Common myeloid progenitor, CD34-positive (primary cell): ENCODE data around the gene AGAP1.

ENCODE experiments used
- CTCF ChIA-PET: fragments of 350-600 bp; sonication (Branson Sonifier 250); formaldehyde crosslinking; loops from one replicate; lab custom pipeline; 2021; ENCODE audit warnings: antibody characterized with exemption; lab: Charles Lee
- POLR2A ChIA-PET: fragments of 350-600 bp; sonication (Branson Sonifier 250); formaldehyde crosslinking; loops from one replicate; lab custom pipeline; 2021; ENCODE audit warnings: antibody characterized with exemption; lab: Charles Lee
- DNase-seq, 3 donors: peaks; one replicate each; pipeline versions ENCODE4 v3.0.0 to v3.0.0-alpha.2; 2013
- H3K27ac ChIP-seq, 2 experiments: 1 replicate in 1 of 2; 2 replicates in 1 of 2; pipeline ENCODE4 v1.7.0; 2013; ENCODE audit warnings: inconsistent platforms in 2 of 2, low read length in 2 of 2, mild to moderate bottlenecking in 2 of 2, low read depth in 1 of 2, moderate library complexity in 1 of 2; ENCODE audit not compliant: severe bottlenecking in 2 of 2, insufficient read depth in 1 of 2, poor library complexity in 1 of 2
- H3K27me3 ChIP-seq, 5 experiments: replicated peaks in 2 of 5; 1 replicate in 3 of 5; 2 replicates in 2 of 5; pipeline versions ENCODE4 v1.6.1 to v1.7.0; 2013; ENCODE audit warnings: low read length in 4 of 5, mild to moderate bottlenecking in 2 of 5, moderate library complexity in 2 of 5, inconsistent platforms in 1 of 5; ENCODE audit not compliant: insufficient read depth in 5 of 5, control insufficient read depth in 4 of 5
- H3K36me3 ChIP-seq, 4 experiments: 1 replicate in 2 of 4; 2 replicates in 2 of 4; pipeline versions ENCODE4 v1.6.1 to v1.7.0; 2013; ENCODE audit warnings: low read length in 3 of 4, control low read depth in 1 of 4, mild to moderate bottlenecking in 1 of 4; ENCODE audit not compliant: control insufficient read depth in 4 of 4, insufficient read depth in 4 of 4
- H3K4me1 ChIP-seq, 4 experiments: 1 replicate in 3 of 4; 2 replicates in 1 of 4; pipeline versions ENCODE4 v1.6.1 to v1.7.1; 2013; ENCODE audit warnings: low read length in 3 of 4, mild to moderate bottlenecking in 3 of 4, control low read depth in 1 of 4, inconsistent platforms in 1 of 4, moderate library complexity in 1 of 4; ENCODE audit not compliant: control insufficient read depth in 4 of 4, insufficient read depth in 4 of 4; ENCODE audit errors: control extremely low read depth in 1 of 4
- H3K4me3 ChIP-seq, 7 experiments: 1 replicate in 4 of 7; 2 replicates in 3 of 7; pipeline versions ENCODE4 v1.5.1 to v1.7.0; 2013; ENCODE audit warnings: mild to moderate bottlenecking in 7 of 7, low read length in 6 of 7, moderate library complexity in 6 of 7, inconsistent platforms in 2 of 7, low read depth in 2 of 7, control low read depth in 1 of 7; ENCODE audit not compliant: insufficient read depth in 4 of 7, control insufficient read depth in 1 of 7; ENCODE audit errors: extremely low read depth in 1 of 7
- H3K9me3 ChIP-seq, 5 experiments: 1 replicate in 4 of 5; 2 replicates in 1 of 5; pipeline versions ENCODE4 v1.6.1 to v1.7.1; 2013; ENCODE audit warnings: low read length in 4 of 5, mild to moderate bottlenecking in 2 of 5, inconsistent platforms in 1 of 5, low read depth in 1 of 5, moderate library complexity in 1 of 5; ENCODE audit not compliant: control insufficient read depth in 4 of 5, insufficient read depth in 2 of 5; ENCODE audit errors: control extremely low read depth in 1 of 5
- WGBS: methylation state at CpG from one replicate; pipeline ENCODE4 v1.1.5; 2013; ENCODE audit not compliant: insufficient coverage; 5-methylcytosine and 5-hydroxymethylcytosine counted together

AGAP1 gene

DNA sequence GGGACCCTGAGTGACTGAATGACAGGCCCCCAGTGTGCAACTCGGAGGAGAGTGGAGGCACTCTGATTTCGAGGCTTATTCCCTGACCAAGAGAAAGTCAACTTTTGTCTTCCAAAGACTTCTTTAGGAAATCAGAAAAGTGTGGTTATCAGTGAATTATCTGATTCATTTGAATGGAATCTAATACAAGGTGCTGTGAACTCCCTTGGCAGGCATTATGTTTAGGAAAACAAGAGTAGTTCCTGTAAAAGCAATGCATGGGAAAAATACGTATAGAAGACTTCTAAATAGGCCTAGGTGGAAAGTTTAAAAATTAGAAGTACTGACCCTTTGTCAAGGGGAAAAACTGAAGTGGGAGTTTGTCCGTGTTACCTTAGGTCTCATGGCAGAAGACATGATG is 404.9 kb downstream of the AGAP1 start:
- Histone ChIP-seq H3K9me3 (peaks cover 0 to 2% (median 0%) of the 10 kb centered on the region in 5 experiments), H3K36me3 (no peaks in the 10 kb centered on the region), H3K27me3 (peaks cover 0 to 9% (median under 1%) of the 10 kb centered on the region in 5 experiments), H3K27ac (no peak overlapping the region), H3K4me3 (no peak overlapping the region), H3K4me1 (no peaks in the 10 kb centered on the region)
- WGBS: 95% methylated on average over 3 of the region's 4 CpGs
- DNase-seq: no peak
- ChIA-PET CTCF (no interaction called here), POLR2A (no interaction called here)

DNA sequence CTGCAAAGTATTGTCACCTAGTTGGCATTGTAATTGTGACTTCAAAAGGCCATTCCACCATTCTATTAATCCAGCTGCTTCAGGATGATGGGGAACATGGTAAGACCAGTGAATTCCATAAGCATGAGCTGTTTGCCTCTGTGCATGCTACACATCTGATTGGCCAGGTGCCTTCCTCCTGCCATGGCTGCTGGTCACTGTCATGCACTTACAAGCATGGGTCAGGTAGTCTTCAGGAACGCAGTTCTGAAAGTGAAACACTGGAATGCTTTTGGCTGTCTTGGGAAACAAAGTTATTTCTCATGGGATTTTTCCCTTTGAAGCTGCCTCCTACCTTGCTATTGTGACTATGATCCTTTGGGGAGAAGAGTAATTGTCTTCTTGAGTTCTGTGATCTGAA is 406.8 kb downstream of the AGAP1 start:
- peaks cover 0 to 3% (median 0%) of the 10 kb centered on the region in 5 experiments for H3K9me3 ChIP-seq
- 100% methylated on average over 1 of the region's 1 CpG for WGBS
- H3K4me1 ChIP-seq: no peaks in the 10 kb centered on the region
- CTCF ChIA-PET: no interaction called here
- POLR2A ChIA-PET: no interaction called here
- no peak overlapping the region for H3K27ac ChIP-seq
- DNase-seq: no peak
- no peak overlapping the region for H3K4me3 ChIP-seq
- no peaks in the 10 kb centered on the region for H3K36me3 ChIP-seq
- peaks cover 0 to 17% (median 7%) of the 10 kb centered on the region in 5 experiments for H3K27me3 ChIP-seq

DNA sequence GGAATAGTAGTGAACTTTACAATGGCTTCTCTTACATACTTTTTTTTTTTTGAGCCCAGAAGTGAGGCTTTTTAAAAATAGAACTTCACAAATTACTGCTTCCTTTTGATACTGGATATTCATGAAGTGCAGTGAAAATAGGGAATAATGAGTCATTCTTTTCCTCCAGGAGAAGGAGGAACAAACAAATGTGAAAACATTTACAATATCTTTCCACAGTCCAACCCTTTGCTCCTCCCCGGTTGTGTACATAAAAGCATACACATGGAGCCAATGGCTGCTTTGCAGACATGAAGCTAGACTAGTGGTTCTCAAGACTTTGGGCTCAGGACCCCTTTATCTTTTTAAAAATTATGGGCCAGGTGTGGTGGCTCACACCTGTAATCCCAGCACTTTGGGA is 407.4 kb downstream of the AGAP1 start:
- peaks cover 0 to 21% (median 7%) of the 10 kb centered on the region in 5 experiments for H3K27me3 ChIP-seq
- ChIA-PET POLR2A (no interaction called here), CTCF (interaction anchor here (0.7 kb wide), 1 partner anchor 152 kb away, joined by 4 read pairs; no protein-coding TSS in a partner anchor)
- H3K27ac ChIP-seq: no peak overlapping the region
- WGBS: 88% methylated on average over 1 of the region's 1 CpG
- no peak overlapping the region for H3K4me3 ChIP-seq
- no peaks in the 10 kb centered on the region for H3K4me1 ChIP-seq
- H3K9me3 ChIP-seq: peaks cover 0 to 3% (median 0%) of the 10 kb centered on the region in 5 experiments
- no peaks in the 10 kb centered on the region for H3K36me3 ChIP-seq
- no peak for DNase-seq

DNA sequence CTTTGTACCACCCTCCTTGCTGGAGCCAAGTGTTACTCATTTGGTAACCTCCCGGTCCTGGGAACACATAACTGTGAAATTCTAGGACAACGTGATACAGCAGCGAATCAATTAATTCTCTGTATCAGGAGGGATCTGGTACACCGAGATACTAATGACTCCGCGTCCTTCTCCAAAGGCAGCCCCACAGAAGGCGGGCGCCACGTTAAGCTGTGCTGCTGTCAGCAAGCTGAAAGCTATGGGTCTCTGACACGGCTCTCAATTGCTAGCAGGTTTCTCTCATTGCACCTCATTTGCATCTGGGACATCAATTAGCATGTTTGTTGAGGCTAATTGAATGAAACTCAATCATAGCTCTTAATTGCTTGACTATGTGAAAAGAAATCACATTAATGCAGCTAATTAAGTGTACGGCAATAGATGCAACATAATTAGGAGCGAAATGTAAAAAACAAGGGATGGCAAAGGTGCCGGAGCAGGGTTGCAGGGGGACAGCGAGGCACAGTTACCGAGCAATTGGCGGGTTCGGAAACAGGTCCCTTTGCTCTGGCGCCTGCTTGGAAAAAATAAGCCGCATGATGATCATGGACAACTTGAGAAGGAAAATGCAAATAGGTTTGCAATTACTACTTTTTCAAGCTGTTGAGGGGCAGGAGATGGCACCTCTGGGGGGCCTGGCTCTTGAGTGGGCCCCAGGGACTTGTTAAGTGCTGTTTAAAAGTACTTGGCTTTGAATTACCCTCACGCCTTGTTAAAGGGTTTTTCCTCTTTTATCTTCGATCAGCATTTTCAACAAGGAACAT is 410.1 kb downstream of the AGAP1 start:
- peaks cover 0 to 25% (median 7%) of the 10 kb centered on the region in 5 experiments for H3K27me3 ChIP-seq
- WGBS: 79% methylated on average over 17 of the region's 21 CpGs
- peaks cover 0 to 3% (median 0%) of the 10 kb centered on the region in 5 experiments for H3K9me3 ChIP-seq
- no peak overlapping the region for H3K27ac ChIP-seq
- no peaks in the 10 kb centered on the region for H3K36me3 ChIP-seq
- H3K4me3 ChIP-seq: no peak overlapping the region
- ChIA-PET CTCF (no interaction called here), POLR2A (no interaction called here)
- DNase-seq: no peak
- no peaks in the 10 kb centered on the region for H3K4me1 ChIP-seq

DNA sequence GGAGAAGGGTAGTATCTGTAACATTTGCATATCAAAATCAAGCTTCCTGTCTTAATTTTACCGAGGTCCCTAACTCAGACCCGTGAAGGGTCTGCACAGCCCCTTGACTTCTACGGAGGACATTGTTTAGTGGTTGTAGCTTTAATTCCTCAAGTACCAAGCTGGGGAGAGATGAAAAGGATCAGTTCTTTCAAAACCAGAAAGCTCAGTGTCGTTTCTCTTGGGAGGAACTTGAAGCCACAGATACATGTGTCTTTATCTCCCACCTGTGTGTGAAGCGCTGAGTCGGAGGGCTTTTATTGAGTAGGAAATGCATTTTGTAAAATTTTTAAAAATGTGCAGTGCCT is 410.7 kb downstream of the AGAP1 start:
- CTCF ChIA-PET: no interaction called here
- POLR2A ChIA-PET: no interaction called here
- no peak for DNase-seq
- H3K4me3 ChIP-seq: no peak overlapping the region
- 31% methylated on average over 3 of the region's 6 CpGs for WGBS
- no peaks in the 10 kb centered on the region for H3K36me3 ChIP-seq
- H3K27ac ChIP-seq: no peak overlapping the region
- no peaks in the 10 kb centered on the region for H3K4me1 ChIP-seq
- peaks cover 0 to 3% (median 0%) of the 10 kb centered on the region in 5 experiments for H3K9me3 ChIP-seq
- peaks cover 0 to 25% (median 7%) of the 10 kb centered on the region in 5 experiments for H3K27me3 ChIP-seq

DNA sequence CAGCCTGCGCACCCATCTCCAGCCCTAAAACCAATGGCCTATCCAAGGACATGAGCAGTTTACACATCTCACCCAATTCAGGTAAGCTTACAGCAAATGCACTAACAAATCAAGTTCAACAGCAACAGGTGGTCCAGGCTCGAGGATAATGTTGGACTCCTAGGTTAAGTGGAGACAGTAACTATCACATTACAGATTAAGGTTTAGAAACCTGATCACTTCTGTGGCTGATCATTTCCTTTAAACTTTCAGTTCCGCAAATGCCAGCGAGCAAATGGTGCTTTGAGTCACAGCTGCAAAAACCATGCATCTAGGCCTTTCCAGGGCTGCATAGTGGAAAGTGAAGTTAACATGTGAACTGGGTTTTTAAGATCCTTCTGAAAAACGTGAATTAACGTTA is 415.0 kb downstream of the AGAP1 start:
- H3K36me3 ChIP-seq: no peaks in the 10 kb centered on the region
- 92% methylated on average over 6 of the region's 6 CpGs for WGBS
- ChIA-PET CTCF (no interaction called here), POLR2A (no interaction called here)
- H3K27me3 ChIP-seq: peaks cover 0 to 16% (median 5%) of the 10 kb centered on the region in 5 experiments
- H3K27ac ChIP-seq: no peak overlapping the region
- no peaks in the 10 kb centered on the region for H3K4me1 ChIP-seq
- no peak overlapping the region for H3K4me3 ChIP-seq
- peaks cover 0 to 3% (median 0%) of the 10 kb centered on the region in 5 experiments for H3K9me3 ChIP-seq
- DNase-seq: no peak

DNA sequence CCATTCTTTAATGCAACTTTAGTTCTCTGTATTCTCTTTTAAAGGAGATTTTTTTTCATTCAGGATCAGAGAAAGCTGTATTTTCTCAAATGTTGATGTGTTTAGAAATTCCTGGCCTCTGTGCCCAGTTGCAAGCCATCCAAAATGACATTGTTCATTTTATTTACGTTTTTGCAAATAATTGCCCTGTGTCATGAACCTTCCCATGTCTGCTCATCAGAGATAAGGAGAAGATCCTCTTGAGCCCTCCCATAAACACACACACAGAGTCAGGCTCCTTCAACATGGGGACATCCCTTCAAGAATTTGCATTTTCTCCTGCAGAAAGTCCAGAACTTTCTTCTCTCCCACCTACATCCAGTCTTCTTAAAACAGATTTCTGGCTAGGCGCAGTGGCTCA is 415.5 kb downstream of the AGAP1 start:
- Histone ChIP-seq H3K27me3 (peaks cover 0 to 11% (median 2%) of the 10 kb centered on the region in 5 experiments), H3K4me1 (no peaks in the 10 kb centered on the region), H3K9me3 (no peaks in the 10 kb centered on the region), H3K27ac (no peak overlapping the region), H3K36me3 (no peaks in the 10 kb centered on the region), H3K4me3 (no peak overlapping the region)
- CTCF ChIA-PET: no interaction called here
- 67% methylated on average over 1 of the region's 2 CpGs for WGBS
- POLR2A ChIA-PET: no interaction called here
- no peak for DNase-seq
